ENCODE results near the gene ATP6V0B.

DNA sequence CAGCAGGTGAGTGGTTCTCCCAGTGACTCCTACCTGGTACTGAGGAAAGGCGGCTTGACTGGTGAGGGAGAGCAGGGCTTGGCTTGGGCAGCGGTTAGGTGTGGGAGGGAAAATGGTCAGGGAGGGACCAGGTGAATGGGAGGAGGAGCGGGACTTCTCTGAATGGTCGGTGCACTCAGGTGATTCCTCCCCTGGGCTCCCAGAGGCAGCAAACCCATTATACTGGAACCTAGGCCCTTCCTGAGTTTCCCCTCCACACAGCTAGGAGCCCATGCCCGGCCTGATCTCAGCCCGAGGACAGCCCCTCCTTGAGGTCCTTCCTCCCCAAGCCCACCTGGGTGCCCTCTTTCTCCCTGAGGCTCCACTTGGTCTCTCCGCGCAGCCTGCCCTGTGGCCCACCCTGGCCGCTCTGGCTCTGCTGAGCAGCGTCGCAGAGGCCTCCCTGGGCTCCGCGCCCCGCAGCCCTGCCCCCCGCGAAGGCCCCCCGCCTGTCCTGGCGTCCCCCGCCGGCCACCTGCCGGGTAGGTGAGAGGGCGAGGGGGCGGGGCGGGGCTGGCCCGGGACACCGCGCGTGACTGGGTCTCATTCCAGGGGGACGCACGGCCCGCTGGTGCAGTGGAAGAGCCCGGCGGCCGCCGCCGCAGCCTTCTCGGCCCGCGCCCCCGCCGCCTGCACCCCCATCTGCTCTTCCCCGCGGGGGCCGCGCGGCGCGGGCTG lies 38.9 kb upstream of the ATP6V0B start:
- TF ChIP-seq, protein P1, sequence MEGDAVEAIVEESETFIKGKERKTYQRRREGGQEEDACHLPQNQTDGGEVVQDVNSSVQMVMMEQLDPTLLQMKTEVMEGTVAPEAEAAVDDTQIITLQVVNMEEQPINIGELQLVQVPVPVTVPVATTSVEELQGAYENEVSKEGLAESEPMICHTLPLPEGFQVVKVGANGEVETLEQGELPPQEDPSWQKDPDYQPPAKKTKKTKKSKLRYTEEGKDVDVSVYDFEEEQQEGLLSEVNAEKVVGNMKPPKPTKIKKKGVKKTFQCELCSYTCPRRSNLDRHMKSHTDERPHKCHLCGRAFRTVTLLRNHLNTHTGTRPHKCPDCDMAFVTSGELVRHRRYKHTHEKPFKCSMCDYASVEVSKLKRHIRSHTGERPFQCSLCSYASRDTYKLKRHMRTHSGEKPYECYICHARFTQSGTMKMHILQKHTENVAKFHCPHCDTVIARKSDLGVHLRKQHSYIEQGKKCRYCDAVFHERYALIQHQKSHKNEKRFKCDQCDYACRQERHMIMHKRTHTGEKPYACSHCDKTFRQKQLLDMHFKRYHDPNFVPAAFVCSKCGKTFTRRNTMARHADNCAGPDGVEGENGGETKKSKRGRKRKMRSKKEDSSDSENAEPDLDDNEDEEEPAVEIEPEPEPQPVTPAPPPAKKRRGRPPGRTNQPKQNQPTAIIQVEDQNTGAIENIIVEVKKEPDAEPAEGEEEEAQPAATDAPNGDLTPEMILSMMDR (conservative IDR thresholded peaks at IDR 0.05; ENCODE audit: low read depth, low read length), result no peak
- no peak for TF ChIP-seq POLR2A (IDR thresholded peaks at IDR 0.05; ENCODE audit: low read depth, low read length)
- TF ChIP-seq RFX5 (IDR thresholded peaks at IDR 0.05; ENCODE audit: low read depth, low read length), result no peak
- no peak for TF ChIP-seq CHD1 (IDR thresholded peaks at IDR 0.05; ENCODE audit: low read depth, low read length)
- TF ChIP-seq MAFK (IDR thresholded peaks at IDR 0.05; ENCODE audit: low read depth, low read length), result no peak
- no peak for TF ChIP-seq CEBPB (IDR thresholded peaks at IDR 0.05; ENCODE audit: low read depth, low read length)
- no peak for TF ChIP-seq MAZ (IDR thresholded peaks at IDR 0.05; ENCODE audit: borderline replicate concordance, low read depth, low read length)
- no peak for TF ChIP-seq RCOR1 (IDR thresholded peaks at IDR 0.05; ENCODE audit: insufficient replicate concordance, low read length)
- TF ChIP-seq MXI1 (IDR thresholded peaks at IDR 0.05; ENCODE audit: borderline replicate concordance, low read depth, low read length), result no peak
- TF ChIP-seq RAD21 (IDR thresholded peaks at IDR 0.05; ENCODE audit: low read length), result no peak
- TF ChIP-seq, protein P2, sequence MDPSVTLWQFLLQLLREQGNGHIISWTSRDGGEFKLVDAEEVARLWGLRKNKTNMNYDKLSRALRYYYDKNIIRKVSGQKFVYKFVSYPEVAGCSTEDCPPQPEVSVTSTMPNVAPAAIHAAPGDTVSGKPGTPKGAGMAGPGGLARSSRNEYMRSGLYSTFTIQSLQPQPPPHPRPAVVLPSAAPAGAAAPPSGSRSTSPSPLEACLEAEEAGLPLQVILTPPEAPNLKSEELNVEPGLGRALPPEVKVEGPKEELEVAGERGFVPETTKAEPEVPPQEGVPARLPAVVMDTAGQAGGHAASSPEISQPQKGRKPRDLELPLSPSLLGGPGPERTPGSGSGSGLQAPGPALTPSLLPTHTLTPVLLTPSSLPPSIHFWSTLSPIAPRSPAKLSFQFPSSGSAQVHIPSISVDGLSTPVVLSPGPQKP (IDR thresholded peaks at IDR 0.05; ENCODE audit: borderline replicate concordance, low read depth, low read length), result no peak

Data from IMR-90 (cell line).